Erythroblast (primary cell): ENCODE results near the gene GFRA1.

Source experiments
- GATA1 ChIP-seq: IDR thresholded peaks from 2 replicates; pipeline ENCODE4 v1.6.1; 2011; ENCODE audit warnings: low read depth, mild to moderate bottlenecking, control low read depth, low read length, moderate library complexity
- POLR2A ChIP-seq: IDR thresholded peaks from 2 replicates; pipeline ENCODE4 v1.6.1; 2011; ENCODE audit warnings: mild to moderate bottlenecking, low read length

GRCh38 chr10:116186273-116186672 lies 86.7 kb downstream of the GFRA1 start:
- TF ChIP-seq POLR2A (no peak), GATA1 (no peak)
